ENCODE measurements around the gene CCT8.

DNA sequence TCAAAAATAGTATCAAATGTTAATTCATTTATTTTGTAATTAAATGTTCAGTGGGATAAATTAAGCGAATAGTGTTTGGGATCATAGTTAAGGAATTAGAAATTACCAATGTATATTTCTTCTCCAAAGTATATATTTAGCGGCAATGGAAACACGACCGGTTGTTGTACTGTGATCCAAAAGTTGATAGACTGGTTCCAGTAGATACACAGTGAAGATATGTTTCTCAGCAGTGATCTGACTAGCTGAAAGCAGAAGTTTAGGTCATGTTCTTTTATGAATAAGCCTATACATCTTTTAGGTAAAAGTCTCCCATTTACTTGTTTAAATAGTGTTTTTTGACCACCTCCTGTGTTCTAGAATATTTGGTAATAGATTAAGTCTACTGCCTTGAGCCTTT lies 40.1 kb downstream of the CCT8 start:
- TF ChIP-seq, protein P1, sequence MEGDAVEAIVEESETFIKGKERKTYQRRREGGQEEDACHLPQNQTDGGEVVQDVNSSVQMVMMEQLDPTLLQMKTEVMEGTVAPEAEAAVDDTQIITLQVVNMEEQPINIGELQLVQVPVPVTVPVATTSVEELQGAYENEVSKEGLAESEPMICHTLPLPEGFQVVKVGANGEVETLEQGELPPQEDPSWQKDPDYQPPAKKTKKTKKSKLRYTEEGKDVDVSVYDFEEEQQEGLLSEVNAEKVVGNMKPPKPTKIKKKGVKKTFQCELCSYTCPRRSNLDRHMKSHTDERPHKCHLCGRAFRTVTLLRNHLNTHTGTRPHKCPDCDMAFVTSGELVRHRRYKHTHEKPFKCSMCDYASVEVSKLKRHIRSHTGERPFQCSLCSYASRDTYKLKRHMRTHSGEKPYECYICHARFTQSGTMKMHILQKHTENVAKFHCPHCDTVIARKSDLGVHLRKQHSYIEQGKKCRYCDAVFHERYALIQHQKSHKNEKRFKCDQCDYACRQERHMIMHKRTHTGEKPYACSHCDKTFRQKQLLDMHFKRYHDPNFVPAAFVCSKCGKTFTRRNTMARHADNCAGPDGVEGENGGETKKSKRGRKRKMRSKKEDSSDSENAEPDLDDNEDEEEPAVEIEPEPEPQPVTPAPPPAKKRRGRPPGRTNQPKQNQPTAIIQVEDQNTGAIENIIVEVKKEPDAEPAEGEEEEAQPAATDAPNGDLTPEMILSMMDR (IDR thresholded peaks at IDR 0.05) = no peak
- TF ChIP-seq CHD2 (IDR thresholded peaks at IDR 0.05; ENCODE audit: low read length, partially characterized antibody) (no peak), POLR2AphosphoS5 (IDR thresholded peaks at IDR 0.05; ENCODE audit: low read depth, low read length) (no peak), TAF1 (IDR thresholded peaks at IDR 0.05; ENCODE audit: borderline replicate concordance, low read depth, low read length) (no peak), NRF1 (IDR thresholded peaks at IDR 0.05; ENCODE audit: low read depth, low read length) (no peak)
- TF ChIP-seq, protein P2, sequence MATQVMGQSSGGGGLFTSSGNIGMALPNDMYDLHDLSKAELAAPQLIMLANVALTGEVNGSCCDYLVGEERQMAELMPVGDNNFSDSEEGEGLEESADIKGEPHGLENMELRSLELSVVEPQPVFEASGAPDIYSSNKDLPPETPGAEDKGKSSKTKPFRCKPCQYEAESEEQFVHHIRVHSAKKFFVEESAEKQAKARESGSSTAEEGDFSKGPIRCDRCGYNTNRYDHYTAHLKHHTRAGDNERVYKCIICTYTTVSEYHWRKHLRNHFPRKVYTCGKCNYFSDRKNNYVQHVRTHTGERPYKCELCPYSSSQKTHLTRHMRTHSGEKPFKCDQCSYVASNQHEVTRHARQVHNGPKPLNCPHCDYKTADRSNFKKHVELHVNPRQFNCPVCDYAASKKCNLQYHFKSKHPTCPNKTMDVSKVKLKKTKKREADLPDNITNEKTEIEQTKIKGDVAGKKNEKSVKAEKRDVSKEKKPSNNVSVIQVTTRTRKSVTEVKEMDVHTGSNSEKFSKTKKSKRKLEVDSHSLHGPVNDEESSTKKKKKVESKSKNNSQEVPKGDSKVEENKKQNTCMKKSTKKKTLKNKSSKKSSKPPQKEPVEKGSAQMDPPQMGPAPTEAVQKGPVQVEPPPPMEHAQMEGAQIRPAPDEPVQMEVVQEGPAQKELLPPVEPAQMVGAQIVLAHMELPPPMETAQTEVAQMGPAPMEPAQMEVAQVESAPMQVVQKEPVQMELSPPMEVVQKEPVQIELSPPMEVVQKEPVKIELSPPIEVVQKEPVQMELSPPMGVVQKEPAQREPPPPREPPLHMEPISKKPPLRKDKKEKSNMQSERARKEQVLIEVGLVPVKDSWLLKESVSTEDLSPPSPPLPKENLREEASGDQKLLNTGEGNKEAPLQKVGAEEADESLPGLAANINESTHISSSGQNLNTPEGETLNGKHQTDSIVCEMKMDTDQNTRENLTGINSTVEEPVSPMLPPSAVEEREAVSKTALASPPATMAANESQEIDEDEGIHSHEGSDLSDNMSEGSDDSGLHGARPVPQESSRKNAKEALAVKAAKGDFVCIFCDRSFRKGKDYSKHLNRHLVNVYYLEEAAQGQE (IDR thresholded peaks at IDR 0.05; ENCODE audit: low read depth, low read length) = no peak
